Spleen (tissue), 11 donors: Measurements from ENCODE around the gene ADARB2. TPM values are rescaled to one million over a fixed set of nuclear protein-coding genes. Genes with fewer than 3 reads are reported as not detected.

ENCODE experiments used
- DNase-seq: peaks from one replicate; pipeline ENCODE4 v3.0.0-alpha.2; 2020
- H3K27ac ChIP-seq, 8 donors: fragments of 200-600 bp; sonication (generic) in 7 of 8; 1 replicate in 4 of 8; 2 replicates in 4 of 8; pipeline versions ENCODE4 v1.5.0 to v1.8.0; 2016 to 2021; ENCODE audit warnings: inconsistent platforms in 4 of 8, mild to moderate bottlenecking in 4 of 8, moderate library complexity in 1 of 8
- H3K27me3 ChIP-seq, 7 donors: fragments of 200-600 bp; sonication (generic) in 6 of 7; replicated peaks in 1 of 7; 1 replicate in 4 of 7; 2 replicates in 3 of 7; pipeline versions ENCODE4 v1.5.0 to v1.8.0; 2016 to 2021; ENCODE audit warnings: inconsistent platforms in 3 of 7, mild to moderate bottlenecking in 1 of 7
- H3K36me3 ChIP-seq, 6 donors: fragments of 200-600 bp; sonication (generic) in 5 of 6; 1 replicate in 4 of 6; 2 replicates in 2 of 6; pipeline versions ENCODE4 v1.5.0 to v1.8.0; 2016 to 2021; ENCODE audit warnings: inconsistent platforms in 2 of 6
- H3K4me1 ChIP-seq, 6 donors: fragments of 200-600 bp; sonication (generic) in 5 of 6; 1 replicate in 3 of 6; 2 replicates in 3 of 6; pipeline versions ENCODE4 v1.5.0 to v1.8.0; 2016 to 2021; ENCODE audit warnings: inconsistent platforms in 3 of 6
- H3K4me3 ChIP-seq, 8 donors: fragments of 200-600 bp; sonication (generic) in 7 of 8; 1 replicate in 4 of 8; 2 replicates in 4 of 8; pipeline versions ENCODE4 v1.5.0 to v1.8.0; 2016 to 2021; ENCODE audit warnings: inconsistent platforms in 4 of 8, mild to moderate bottlenecking in 4 of 8, moderate library complexity in 2 of 8
- H3K9me3 ChIP-seq, 8 donors: fragments of 200-600 bp; sonication (generic) in 7 of 8; 1 replicate in 4 of 8; 2 replicates in 4 of 8; pipeline versions ENCODE4 v1.5.0 to v1.8.0; 2016 to 2021; ENCODE audit warnings: inconsistent platforms in 4 of 8
- CTCF ChIP-seq, 11 experiments: fragments of 200-600 bp in 7 of 11; fragments of 450-650 bp in 4 of 11; sonication (generic) in 4 of 11; IDR thresholded peaks in 8 of 11; conservative IDR thresholded peaks in 3 of 11; 1 replicate in 7 of 11; 2 replicates in 4 of 11; pipeline versions ENCODE4 v1.4.0 to v1.8.0; 2016 to 2021; ENCODE audit warnings: antibody characterized with exemption in 11 of 11, inconsistent platforms in 4 of 11, mild to moderate bottlenecking in 1 of 11
- POLR2A ChIP-seq, 3 donors: fragments of 450-650 bp; IDR thresholded peaks; one replicate each; pipeline ENCODE4 v1.5.1; 2017; ENCODE audit warnings: antibody characterized with exemption in 3 of 3, mild to moderate bottlenecking in 1 of 3
- POLR2AphosphoS5 ChIP-seq, 3 donors: sonication (generic); formaldehyde crosslinking; IDR thresholded peaks; one replicate each; pipeline ENCODE4 v1.5.1; 2017; ENCODE audit warnings: antibody characterized with exemption in 3 of 3
- WGBS, 5 donors: extraction: QIAGEN DNeasy Blood & Tissue Kit in 3 of 5; methylation state at CpG; one replicate each; pipeline versions ENCODE4 v1.1.5 to v1.1.7; 2013 to 2018; 5-methylcytosine and 5-hydroxymethylcytosine counted together
- intact Hi-C: fragments of 100-400 bp; cut with DNase I; formaldehyde crosslinking; loops from one replicate; pipeline ENCODE4 v1.15.0; 2023; ENCODE audit warnings: low total_unique reads
- polyA plus RNA-seq, 3 donors: library from polyadenylated mRNA; stranded (reverse); fragments of 200-250 nt; gene quantifications; one replicate each; pipeline ENCODE4 v1.2.1, GENCODE V29; 2013
- total RNA-seq, 7 donors: library from RNA; depleted of rRNA in 3 of 7; stranded (reverse); fragments of >200 nt in 3 of 7; fragmentation: NEBNext Ultra II Directional in 4 of 7; extraction: Animal tissue kit (Norgen Biotek cat#: 25700) in 4 of 7; gene quantifications; one replicate each; pipeline versions ENCODE4 v1.1.0 to v1.2.1, GENCODE V29; 2016 to 2021
- donor health status: healthy with polysubstance abuse.
- donor health status: DM: no; HTN: no; CAD: no; lungs with moderate emphysema.
- donor health status: DM: no; HTN: no; CAD: no.
- donor health status: Bipolar disorder and iron deficiency.
- donor health status: healthy.
- donor health status: DM: no; HTN: no; CAD: no.
- donor health status: DM: yes; HTN: yes; CAD: no.

Gene ADARB2
- total and polyA plus RNA-seq, 10 donors, result 0.05 to 8.1 (median 0.96) TPM

DNA sequence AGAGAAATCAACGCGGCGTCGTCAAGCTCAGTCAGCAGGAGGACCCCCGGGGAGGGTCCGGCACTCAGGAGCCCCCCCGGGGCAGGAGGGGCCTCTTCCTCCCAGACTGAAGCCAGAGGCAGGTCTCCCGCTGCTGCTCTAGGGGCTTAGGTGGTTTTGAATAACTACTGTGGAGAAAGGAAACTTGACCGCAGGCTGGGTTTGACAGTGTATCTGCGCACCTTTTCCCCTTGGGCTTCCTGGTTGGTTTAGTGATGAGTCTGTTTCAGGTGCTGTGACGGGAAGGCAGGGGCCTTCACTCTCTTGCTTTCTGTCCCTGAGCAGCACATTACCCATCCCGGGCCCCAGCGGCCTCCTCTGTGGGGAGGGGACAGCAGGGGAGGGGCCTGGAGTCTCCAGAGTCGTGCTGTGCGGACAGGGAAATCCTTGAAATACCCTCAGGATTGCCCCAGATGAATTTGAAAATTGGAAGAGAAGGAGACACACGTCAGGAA is 262.2 kb downstream of the ADARB2 start:
- no peaks in the 10 kb centered on the region for H3K36me3 ChIP-seq
- peaks cover 0 to 13% (median 0%) of the 10 kb centered on the region in 8 donors for H3K9me3 ChIP-seq
- no peak overlapping the region for H3K27ac ChIP-seq
- no peak for TF ChIP-seq POLR2A (IDR thresholded peaks at IDR 0.05)
- no peak for TF ChIP-seq CTCF (IDR thresholded peaks at IDR 0.05 in 8 of 11, conservative IDR thresholded peaks at IDR 0.05 in 3 of 11)
- TF ChIP-seq POLR2AphosphoS5 (IDR thresholded peaks at IDR 0.05), result no peak
- H3K27me3 ChIP-seq, result peaks cover 0 to 16% (median 0%) of the 10 kb centered on the region in 7 donors
- intact Hi-C loops, result no loop called here
- WGBS, 5 donors, result 29 to 50% (median 31%) methylated on average over 15 to 16 of the region's 16 CpGs
- H3K4me3 ChIP-seq, result no peak overlapping the region
- no peaks in the 10 kb centered on the region for H3K4me1 ChIP-seq
- DNase-seq, result no peak

GRCh38 chr10:1474376-1475097 is 262.8 kb downstream of the ADARB2 start:
- Histone ChIP-seq H3K9me3 (peaks cover 0 to 13% (median 0%) of the 10 kb centered on the region in 8 donors), H3K36me3 (no peaks in the 10 kb centered on the region), H3K4me3 (no peak overlapping the region), H3K27me3 (peaks cover 0 to 16% (median 0%) of the 10 kb centered on the region in 7 donors), H3K4me1 (no peaks in the 10 kb centered on the region), H3K27ac (no peak overlapping the region)
- DNase-seq, result no peak
- intact Hi-C loops, result no loop called here
- 63 to 84% (median 73%) methylated on average over 22 to 36 of the region's 36 CpGs for WGBS, 5 donors
- TF ChIP-seq POLR2A (IDR thresholded peaks at IDR 0.05) (no peak), CTCF (IDR thresholded peaks at IDR 0.05 in 8 of 11, conservative IDR thresholded peaks at IDR 0.05 in 3 of 11) (no peak), POLR2AphosphoS5 (IDR thresholded peaks at IDR 0.05) (no peak)

GRCh38 chr10:1473874-1474273 is 263.5 kb downstream of the ADARB2 start:
- H3K4me1 ChIP-seq, result no peaks in the 10 kb centered on the region
- H3K27me3 ChIP-seq, result peaks cover 0 to 16% (median 0%) of the 10 kb centered on the region in 7 donors
- peaks cover 0 to 8% (median 0%) of the 10 kb centered on the region in 8 donors for H3K9me3 ChIP-seq
- no peak overlapping the region for H3K4me3 ChIP-seq
- H3K36me3 ChIP-seq, result no peaks in the 10 kb centered on the region
- TF ChIP-seq POLR2A (IDR thresholded peaks at IDR 0.05) (no peak), CTCF (IDR thresholded peaks at IDR 0.05 in 8 of 11, conservative IDR thresholded peaks at IDR 0.05 in 3 of 11) (no peak), POLR2AphosphoS5 (IDR thresholded peaks at IDR 0.05) (no peak)
- intact Hi-C loops, result no loop called here
- 73 to 80% (median 78%) methylated on average over 11 of the region's 11 CpGs for WGBS, 5 donors
- no peak overlapping the region for H3K27ac ChIP-seq
- DNase-seq, result no peak

DNA sequence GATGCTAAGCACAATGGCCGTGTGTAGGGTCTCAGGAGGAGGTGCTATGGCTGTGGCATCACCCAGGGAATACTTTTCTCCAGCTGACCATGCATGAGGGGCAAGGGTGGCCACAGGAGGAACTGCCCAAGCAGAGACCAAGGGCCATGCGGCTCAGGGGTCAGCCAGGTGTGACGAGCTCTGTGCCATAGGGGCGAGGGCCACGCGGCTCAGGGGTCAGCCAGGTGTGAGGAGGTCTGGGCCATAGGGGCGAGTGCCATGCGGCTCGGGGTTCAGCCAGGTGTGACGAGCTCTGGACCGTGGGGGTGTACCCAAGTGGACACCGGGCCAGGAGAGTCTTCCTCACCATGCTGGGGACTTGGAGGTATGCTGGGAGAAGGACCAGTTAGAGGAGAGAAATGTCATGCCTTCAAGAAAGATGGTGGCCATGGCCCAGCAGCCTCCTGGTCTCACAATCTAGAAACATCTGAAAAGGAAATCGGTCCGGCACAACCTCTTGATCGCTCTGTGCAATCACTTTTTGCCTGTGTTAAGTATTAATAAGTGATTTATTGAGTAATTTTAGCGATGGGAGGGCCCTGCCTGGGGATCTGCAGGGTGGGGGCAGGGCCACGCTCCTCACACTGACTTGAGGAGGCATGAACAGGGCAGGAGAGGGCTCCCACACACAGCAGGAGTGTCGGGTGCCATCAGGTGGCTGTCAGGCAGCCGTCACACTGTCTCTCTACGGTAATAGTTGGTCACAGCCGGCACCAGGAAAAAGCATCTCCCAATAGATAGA is 265.0 kb downstream of the ADARB2 start:
- TF ChIP-seq POLR2AphosphoS5 (IDR thresholded peaks at IDR 0.05), result no peak
- no peak for TF ChIP-seq CTCF (IDR thresholded peaks at IDR 0.05 in 8 of 11, conservative IDR thresholded peaks at IDR 0.05 in 3 of 11)
- TF ChIP-seq POLR2A (IDR thresholded peaks at IDR 0.05), result no peak
- H3K9me3 ChIP-seq, result no peaks in the 10 kb centered on the region
- intact Hi-C loops, result no loop called here
- no peak overlapping the region for H3K27ac ChIP-seq
- peaks cover 0 to 26% (median 0%) of the 10 kb centered on the region in 7 donors for H3K27me3 ChIP-seq
- H3K4me3 ChIP-seq, result no peak overlapping the region
- DNase-seq, result no peak
- H3K36me3 ChIP-seq, result no peaks in the 10 kb centered on the region
- H3K4me1 ChIP-seq, result no peaks in the 10 kb centered on the region
- WGBS, 5 donors, result 75 to 90% (median 83%) methylated on average over 20 to 21 of the region's 21 CpGs
